OCI-LY3 (cell line): Measurements from ENCODE around the gene AADACL3.

Experiments
- CTCF ChIP-seq: fragments of 200-600, 300-600 bp; sonication (generic); IDR thresholded peaks from 2 replicates; pipeline ENCODE4 v1.5.1; 2014; ENCODE audit warnings: antibody characterized with exemption, low read length, low read depth
- EZH2phosphoT487 ChIP-seq: fragments of 200-600 bp; shearing (Covaris generic); IDR thresholded peaks from 2 replicates; pipeline ENCODE4 v1.6.1; 2018; ENCODE audit warnings: antibody characterized with exemption, mixed run types, low read depth

DNA sequence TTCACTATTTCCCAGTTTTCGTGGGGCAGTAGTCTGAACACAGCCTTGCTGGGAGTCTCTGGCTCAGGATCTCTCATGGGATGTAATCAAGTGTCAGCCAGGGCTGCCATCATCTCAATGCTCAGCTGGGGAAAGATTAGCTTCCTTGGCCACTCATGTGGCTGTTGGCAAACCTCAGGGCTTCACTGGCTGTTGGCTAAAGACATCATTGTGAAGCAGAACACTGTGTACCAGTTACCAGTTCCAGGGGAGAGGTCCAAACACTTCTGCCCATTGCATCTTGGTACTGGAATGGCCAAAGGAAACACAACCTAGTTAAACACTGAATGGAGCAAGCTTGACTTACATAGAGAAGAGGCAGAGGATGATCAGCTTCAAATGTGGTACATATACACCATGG lies 38.3 kb upstream of the AADACL3 start:
- TF ChIP-seq CTCF: no peak
- TF ChIP-seq EZH2phosphoT487: no peak
